ENCODE results near the gene TRIO. TPM values are rescaled to one million over a fixed set of nuclear protein-coding genes. Genes with fewer than 3 reads are reported as not detected.

Gene TRIO
- total RNA-seq, 4 donors from 2014 or later, result 112 to 155 (median 145) TPM

DNA sequence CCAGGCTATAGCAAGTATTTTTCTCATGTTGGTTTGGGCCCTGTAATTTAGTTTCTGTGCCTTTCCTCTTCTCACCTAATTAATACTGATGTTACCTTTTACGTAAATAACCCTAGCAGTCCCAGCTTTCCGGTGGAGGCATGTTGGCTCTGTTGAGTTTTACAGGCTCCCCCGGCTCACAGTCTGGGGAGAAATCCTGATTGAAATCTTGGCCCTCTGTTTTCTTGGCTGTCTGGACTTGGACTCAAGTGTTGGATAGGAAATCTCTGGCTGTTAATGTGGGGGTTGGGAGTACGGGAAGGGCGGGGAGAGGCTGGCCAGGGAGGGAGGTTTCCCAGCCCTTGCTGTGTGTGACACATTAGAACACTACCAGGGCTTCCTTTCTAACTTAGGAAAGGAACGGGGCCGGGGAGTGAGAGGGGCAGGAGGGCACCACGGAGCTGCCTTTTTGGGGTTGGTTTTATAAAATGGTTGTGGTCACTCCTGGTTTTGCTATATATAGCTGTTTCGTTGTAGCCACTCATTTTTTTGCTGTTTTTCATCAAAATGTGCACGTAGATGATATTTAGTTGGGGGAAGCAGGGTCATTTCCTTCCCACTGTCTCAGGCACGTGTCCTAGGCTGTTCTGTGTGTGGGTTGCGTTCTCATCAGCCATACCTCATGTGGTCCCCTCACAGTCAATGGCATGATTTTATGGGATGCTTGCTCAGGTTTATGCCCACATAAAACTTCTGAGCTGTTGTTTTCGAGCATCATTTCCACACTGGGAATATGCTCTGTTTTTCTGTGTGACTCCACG is 11.0 kb downstream of the TRIO start:
- Histone ChIP-seq H3K36me3 (no peaks in the 10 kb centered on the region), H3K4me1 (peaks cover 68 to 96% (median 89%) of the 10 kb centered on the region in 4 donors), H3K27ac (replicated peaks in 1 of 4) (peak overlapping the region; percentile 77 to 87 (median 80)), H3K27me3 (no peaks in the 10 kb centered on the region), H3K9me3 (no peaks in the 10 kb centered on the region), H3K4me3 (peak overlapping the region; percentile 8 to 41 (median 22))
- whole genome bisulfite sequencing, result 18% methylated on average over 14 of the region's 14 CpGs
- TF ChIP-seq POLR2AphosphoS5 (IDR thresholded peaks at IDR 0.05), result peak; percentile 66 to 70
- TF ChIP-seq, protein P1, sequence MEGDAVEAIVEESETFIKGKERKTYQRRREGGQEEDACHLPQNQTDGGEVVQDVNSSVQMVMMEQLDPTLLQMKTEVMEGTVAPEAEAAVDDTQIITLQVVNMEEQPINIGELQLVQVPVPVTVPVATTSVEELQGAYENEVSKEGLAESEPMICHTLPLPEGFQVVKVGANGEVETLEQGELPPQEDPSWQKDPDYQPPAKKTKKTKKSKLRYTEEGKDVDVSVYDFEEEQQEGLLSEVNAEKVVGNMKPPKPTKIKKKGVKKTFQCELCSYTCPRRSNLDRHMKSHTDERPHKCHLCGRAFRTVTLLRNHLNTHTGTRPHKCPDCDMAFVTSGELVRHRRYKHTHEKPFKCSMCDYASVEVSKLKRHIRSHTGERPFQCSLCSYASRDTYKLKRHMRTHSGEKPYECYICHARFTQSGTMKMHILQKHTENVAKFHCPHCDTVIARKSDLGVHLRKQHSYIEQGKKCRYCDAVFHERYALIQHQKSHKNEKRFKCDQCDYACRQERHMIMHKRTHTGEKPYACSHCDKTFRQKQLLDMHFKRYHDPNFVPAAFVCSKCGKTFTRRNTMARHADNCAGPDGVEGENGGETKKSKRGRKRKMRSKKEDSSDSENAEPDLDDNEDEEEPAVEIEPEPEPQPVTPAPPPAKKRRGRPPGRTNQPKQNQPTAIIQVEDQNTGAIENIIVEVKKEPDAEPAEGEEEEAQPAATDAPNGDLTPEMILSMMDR (IDR thresholded peaks at IDR 0.05), result no peak
- intact Hi-C loops (cut with DNase I), result no loop called here
- DNase-seq (ENCODE audit: extremely low spot score), result peak; percentile 94

DNA sequence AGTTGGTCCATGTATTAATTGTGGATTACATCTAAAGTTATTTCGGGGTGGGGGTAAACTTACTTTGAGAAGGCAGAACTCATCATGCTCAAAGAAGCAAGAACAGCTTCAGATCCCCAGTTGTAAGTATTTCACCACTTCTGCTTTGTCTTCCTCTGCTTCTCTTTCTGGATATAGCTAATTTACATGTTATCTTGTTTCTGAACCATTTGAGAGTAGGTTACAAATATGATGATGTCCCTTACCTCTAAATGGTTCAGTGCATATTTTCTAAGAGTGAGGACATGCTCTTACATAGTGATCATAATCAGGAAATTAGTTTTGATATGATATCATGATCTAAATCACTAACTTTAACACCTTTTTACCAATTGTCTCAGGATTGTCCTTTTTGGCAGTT is 11.9 kb downstream of the TRIO start:
- no peak for DNase-seq (ENCODE audit: extremely low spot score)

DNA sequence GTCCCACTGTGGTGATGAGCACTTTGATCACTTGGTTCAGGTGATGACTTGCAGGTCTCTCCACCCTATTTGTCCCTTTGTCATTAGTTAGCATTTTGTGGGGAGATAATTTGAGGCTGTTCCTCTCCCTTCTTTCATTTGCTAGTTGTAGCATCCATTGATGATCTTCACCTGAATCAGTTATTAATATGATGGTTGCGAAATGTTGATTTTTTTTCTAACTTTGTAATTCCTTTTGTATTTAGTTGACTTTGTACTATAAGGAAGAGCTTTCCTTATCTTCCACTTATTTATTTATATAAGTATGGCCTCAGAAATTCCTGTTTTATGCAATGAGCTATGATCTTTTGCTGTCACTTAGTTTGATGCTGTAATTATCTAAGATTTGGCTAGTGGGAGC is 12.6 kb downstream of the TRIO start:
- H3K4me1 ChIP-seq, result peaks cover 67 to 96% (median 88%) of the 10 kb centered on the region in 4 donors
- H3K9me3 ChIP-seq, result no peaks in the 10 kb centered on the region
- intact Hi-C loops (cut with DNase I), result loop anchor here (5.0 kb wide), 1 partner anchor 42 kb away; no protein-coding TSS in a partner anchor
- H3K4me3 ChIP-seq, result no peak overlapping the region
- DNase-seq (ENCODE audit: extremely low spot score), result no peak
- TF ChIP-seq POLR2A (IDR thresholded peaks at IDR 0.05; ENCODE audit: low read depth) (no peak), EP300 (IDR thresholded peaks at IDR 0.05) (no peak), POLR2AphosphoS5 (IDR thresholded peaks at IDR 0.05) (no peak)
- TF ChIP-seq, protein P1 (IDR thresholded peaks at IDR 0.05), result no peak
- peak overlapping the region in 3 of 4 donors; percentile 79 to 87 (median 83) for H3K27ac ChIP-seq (replicated peaks in 1 of 4)
- H3K36me3 ChIP-seq, result no peaks in the 10 kb centered on the region
- 94% methylated on average over 1 of the region's 1 CpG for WGBS
- H3K27me3 ChIP-seq, result no peaks in the 10 kb centered on the region

More for the DNA sequence above, 11.9 kb downstream of the TRIO start:
- Histone ChIP-seq H3K27me3 (no peaks in the 10 kb centered on the region), H3K9me3 (no peaks in the 10 kb centered on the region), H3K36me3 (no peaks in the 10 kb centered on the region), H3K4me3 (no peak overlapping the region), H3K4me1 (peaks cover 64 to 96% (median 87%) of the 10 kb centered on the region in 4 donors), H3K27ac (replicated peaks in 1 of 4) (peak overlapping the region; percentile 77 to 87 (median 80))
- TF ChIP-seq POLR2AphosphoS5 (IDR thresholded peaks at IDR 0.05), result no peak
- TF ChIP-seq, protein P1 (IDR thresholded peaks at IDR 0.05), result no peak
- TF ChIP-seq POLR2A (IDR thresholded peaks at IDR 0.05; ENCODE audit: low read depth), result no peak
- TF ChIP-seq EP300 (IDR thresholded peaks at IDR 0.05), result no peak
- intact Hi-C loops (cut with DNase I), result loop anchor here (5.0 kb wide), 1 partner anchor 42 kb away; no protein-coding TSS in a partner anchor
- 85% methylated on average over 1 of the region's 1 CpG for WGBS

DNA sequence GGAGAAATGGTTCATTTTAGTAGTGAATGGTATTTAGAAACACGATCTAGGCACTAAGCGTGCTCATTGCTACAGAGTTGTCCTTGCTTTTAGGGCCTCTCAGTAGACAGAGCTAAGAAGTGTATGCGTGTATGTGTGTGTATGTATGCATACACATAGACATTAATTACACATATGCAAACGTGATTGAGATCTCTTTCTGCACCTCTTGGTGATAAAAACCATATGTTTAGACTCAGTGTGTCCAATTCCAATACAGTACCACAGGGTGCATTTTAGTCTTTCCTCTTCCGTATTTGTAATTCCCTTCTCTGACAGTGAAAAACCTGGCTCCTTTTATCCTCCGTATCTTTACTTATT is 13.1 kb downstream of the TRIO start:
- intact Hi-C loops (cut with DNase I), result loop anchor here (5.0 kb wide), 1 partner anchor 41 kb away; no protein-coding TSS in a partner anchor
- DNase-seq (ENCODE audit: extremely low spot score), result no peak
- H3K4me1 ChIP-seq, result peaks cover 70 to 98% (median 91%) of the 10 kb centered on the region in 4 donors
- no peaks in the 10 kb centered on the region for H3K9me3 ChIP-seq
- H3K4me3 ChIP-seq, result peak overlapping the region; percentile 24 to 51 (median 35)
- peak overlapping the region; percentile 79 to 87 (median 82) for H3K27ac ChIP-seq (replicated peaks in 1 of 4)
- 49% methylated on average over 6 of the region's 6 CpGs for WGBS
- no peaks in the 10 kb centered on the region for H3K36me3 ChIP-seq
- TF ChIP-seq, protein P1 (IDR thresholded peaks at IDR 0.05), result no peak
- TF ChIP-seq POLR2AphosphoS5 (IDR thresholded peaks at IDR 0.05), result no peak
- no peak for TF ChIP-seq EP300 (IDR thresholded peaks at IDR 0.05)
- no peak for TF ChIP-seq POLR2A (IDR thresholded peaks at IDR 0.05; ENCODE audit: low read depth)
- no peaks in the 10 kb centered on the region for H3K27me3 ChIP-seq
